ENCODE data around the gene CCDC78.

DNA sequence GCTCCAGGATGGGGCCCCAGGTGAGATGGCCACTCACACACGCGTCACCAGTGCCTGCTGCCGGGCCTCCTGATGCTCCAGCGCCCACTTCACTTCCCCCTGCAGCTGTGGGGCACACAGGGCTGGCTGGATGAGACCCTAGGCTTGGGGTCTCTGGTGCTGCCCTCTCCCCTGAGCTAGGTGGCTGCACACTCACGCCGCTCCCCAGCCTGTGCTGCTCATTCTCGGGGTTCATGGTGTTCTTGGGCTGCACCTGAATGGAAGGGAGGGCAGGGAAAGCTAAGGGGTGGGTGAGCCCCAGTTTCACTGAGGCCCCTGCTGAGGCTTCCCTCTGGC lies 1.2 kb downstream of the CCDC78 start:
- TF ChIP-seq, protein P1, sequence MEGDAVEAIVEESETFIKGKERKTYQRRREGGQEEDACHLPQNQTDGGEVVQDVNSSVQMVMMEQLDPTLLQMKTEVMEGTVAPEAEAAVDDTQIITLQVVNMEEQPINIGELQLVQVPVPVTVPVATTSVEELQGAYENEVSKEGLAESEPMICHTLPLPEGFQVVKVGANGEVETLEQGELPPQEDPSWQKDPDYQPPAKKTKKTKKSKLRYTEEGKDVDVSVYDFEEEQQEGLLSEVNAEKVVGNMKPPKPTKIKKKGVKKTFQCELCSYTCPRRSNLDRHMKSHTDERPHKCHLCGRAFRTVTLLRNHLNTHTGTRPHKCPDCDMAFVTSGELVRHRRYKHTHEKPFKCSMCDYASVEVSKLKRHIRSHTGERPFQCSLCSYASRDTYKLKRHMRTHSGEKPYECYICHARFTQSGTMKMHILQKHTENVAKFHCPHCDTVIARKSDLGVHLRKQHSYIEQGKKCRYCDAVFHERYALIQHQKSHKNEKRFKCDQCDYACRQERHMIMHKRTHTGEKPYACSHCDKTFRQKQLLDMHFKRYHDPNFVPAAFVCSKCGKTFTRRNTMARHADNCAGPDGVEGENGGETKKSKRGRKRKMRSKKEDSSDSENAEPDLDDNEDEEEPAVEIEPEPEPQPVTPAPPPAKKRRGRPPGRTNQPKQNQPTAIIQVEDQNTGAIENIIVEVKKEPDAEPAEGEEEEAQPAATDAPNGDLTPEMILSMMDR (conservative IDR thresholded peaks at IDR 0.05; ENCODE audit: low read depth in 2 of 2), result no peak
- TF ChIP-seq ZNF114 (CRISPR knock-in tag; IDR thresholded peaks at IDR 0.05), result no peak
- no peak for TF ChIP-seq CREB1 (CRISPR knock-in tag; IDR thresholded peaks at IDR 0.05; ENCODE audit: low read depth)
- no peak for TF ChIP-seq JUNB (IDR thresholded peaks at IDR 0.05; ENCODE audit: unreplicated experiment)
- no peak for TF ChIP-seq EZH2 (IDR thresholded peaks at IDR 0.05; ENCODE audit: low read depth, unreplicated experiment)
- TF ChIP-seq, protein P2, sequence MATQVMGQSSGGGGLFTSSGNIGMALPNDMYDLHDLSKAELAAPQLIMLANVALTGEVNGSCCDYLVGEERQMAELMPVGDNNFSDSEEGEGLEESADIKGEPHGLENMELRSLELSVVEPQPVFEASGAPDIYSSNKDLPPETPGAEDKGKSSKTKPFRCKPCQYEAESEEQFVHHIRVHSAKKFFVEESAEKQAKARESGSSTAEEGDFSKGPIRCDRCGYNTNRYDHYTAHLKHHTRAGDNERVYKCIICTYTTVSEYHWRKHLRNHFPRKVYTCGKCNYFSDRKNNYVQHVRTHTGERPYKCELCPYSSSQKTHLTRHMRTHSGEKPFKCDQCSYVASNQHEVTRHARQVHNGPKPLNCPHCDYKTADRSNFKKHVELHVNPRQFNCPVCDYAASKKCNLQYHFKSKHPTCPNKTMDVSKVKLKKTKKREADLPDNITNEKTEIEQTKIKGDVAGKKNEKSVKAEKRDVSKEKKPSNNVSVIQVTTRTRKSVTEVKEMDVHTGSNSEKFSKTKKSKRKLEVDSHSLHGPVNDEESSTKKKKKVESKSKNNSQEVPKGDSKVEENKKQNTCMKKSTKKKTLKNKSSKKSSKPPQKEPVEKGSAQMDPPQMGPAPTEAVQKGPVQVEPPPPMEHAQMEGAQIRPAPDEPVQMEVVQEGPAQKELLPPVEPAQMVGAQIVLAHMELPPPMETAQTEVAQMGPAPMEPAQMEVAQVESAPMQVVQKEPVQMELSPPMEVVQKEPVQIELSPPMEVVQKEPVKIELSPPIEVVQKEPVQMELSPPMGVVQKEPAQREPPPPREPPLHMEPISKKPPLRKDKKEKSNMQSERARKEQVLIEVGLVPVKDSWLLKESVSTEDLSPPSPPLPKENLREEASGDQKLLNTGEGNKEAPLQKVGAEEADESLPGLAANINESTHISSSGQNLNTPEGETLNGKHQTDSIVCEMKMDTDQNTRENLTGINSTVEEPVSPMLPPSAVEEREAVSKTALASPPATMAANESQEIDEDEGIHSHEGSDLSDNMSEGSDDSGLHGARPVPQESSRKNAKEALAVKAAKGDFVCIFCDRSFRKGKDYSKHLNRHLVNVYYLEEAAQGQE (IDR thresholded peaks at IDR 0.05; ENCODE audit: unreplicated experiment), result no peak
- no peak for TF ChIP-seq POLR2AphosphoS5 (IDR thresholded peaks at IDR 0.05; ENCODE audit: low read depth)

All from GM23338 (cell line).